ENCODE results near the gene C10orf67. TPM values are rescaled to one million over a fixed set of nuclear protein-coding genes. Genes with fewer than 3 reads are reported as not detected.

C10orf67 gene
- total RNA-seq, 1 donor from 2014 or later: 1.6 TPM

DNA sequence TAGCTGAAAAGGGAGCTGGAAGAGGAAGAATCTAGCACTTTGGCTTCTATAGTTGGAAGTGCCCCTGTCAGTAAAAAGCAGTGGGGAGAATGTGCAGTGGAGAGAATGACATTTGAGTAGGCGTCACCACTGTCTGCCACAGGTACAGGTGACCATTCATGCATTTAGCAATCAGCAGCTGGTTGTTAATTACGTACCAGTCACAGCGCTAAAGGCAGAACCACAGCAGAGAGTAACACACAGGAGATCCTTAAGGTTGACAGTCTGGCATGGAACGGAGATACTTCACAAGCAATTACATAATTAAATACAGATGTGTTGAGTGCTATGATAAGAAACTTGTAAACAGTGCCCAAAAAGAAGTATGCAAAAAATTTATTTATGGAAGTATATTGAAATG lies 24.8 kb downstream of the C10orf67 start:
- Histone ChIP-seq H3K36me3 (no peaks in the 10 kb centered on the region), H3K27me3 (no peaks in the 10 kb centered on the region), H3K4me1 (no peaks in the 10 kb centered on the region), H3K9me3 (no peaks in the 10 kb centered on the region), H3K27ac (no peak overlapping the region), H3K4me3 (no peak overlapping the region)
- TF ChIP-seq, protein P1, sequence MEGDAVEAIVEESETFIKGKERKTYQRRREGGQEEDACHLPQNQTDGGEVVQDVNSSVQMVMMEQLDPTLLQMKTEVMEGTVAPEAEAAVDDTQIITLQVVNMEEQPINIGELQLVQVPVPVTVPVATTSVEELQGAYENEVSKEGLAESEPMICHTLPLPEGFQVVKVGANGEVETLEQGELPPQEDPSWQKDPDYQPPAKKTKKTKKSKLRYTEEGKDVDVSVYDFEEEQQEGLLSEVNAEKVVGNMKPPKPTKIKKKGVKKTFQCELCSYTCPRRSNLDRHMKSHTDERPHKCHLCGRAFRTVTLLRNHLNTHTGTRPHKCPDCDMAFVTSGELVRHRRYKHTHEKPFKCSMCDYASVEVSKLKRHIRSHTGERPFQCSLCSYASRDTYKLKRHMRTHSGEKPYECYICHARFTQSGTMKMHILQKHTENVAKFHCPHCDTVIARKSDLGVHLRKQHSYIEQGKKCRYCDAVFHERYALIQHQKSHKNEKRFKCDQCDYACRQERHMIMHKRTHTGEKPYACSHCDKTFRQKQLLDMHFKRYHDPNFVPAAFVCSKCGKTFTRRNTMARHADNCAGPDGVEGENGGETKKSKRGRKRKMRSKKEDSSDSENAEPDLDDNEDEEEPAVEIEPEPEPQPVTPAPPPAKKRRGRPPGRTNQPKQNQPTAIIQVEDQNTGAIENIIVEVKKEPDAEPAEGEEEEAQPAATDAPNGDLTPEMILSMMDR (IDR thresholded peaks at IDR 0.05): no peak
- DNase-seq (no peak), ATAC-seq (peak; percentile 41)
- intact Hi-C loops (cut with DNase I): no loop called here

DNA sequence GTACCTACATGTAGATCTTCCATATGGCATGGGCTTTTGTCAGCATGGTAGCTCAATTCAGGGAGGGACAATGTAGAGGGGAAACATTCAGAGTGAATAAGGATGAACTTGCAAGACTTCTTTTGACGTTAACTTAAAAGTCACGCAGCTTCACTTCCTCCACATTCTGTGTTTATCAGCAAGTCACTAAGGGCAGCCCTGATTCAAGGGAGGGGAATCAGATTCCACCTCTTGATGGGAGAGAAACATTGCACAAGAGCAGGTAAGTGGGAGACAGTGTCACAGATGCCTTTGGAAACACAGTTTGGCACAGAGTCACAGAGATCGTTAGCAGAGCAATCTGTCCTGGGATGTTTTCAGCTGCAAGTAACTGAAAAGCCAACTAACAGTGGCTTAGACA lies 26.2 kb downstream of the C10orf67 start:
- no peaks in the 10 kb centered on the region for H3K36me3 ChIP-seq
- H3K27ac ChIP-seq: no peak overlapping the region
- no peak overlapping the region for H3K4me3 ChIP-seq
- ATAC-seq (no peak), DNase-seq (no peak)
- TF ChIP-seq, protein P1 (IDR thresholded peaks at IDR 0.05): no peak
- intact Hi-C loops (cut with DNase I): no loop called here
- H3K27me3 ChIP-seq: no peaks in the 10 kb centered on the region
- H3K9me3 ChIP-seq: no peaks in the 10 kb centered on the region
- H3K4me1 ChIP-seq: no peaks in the 10 kb centered on the region

DNA sequence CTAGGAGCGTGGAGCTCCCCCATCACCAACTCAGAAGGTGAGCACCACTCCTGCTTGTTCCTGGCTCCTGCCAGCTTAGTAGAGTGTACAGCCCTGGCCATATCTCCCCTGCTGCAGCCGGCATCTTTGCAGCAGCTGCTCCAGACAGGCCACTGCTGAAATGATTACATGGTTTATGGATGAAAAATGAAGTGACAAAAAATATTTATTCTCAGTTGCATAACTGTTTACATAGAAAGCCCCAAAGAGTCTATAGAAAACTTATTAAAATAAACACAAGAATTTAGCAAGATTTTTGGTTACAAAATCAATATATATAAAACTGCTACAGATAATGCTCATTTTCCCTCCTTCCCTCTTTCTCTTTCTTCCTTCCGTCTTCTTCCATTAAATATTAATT lies 27.2 kb downstream of the C10orf67 start:
- intact Hi-C loops (cut with DNase I): no loop called here
- DNase-seq: no peak

DNA sequence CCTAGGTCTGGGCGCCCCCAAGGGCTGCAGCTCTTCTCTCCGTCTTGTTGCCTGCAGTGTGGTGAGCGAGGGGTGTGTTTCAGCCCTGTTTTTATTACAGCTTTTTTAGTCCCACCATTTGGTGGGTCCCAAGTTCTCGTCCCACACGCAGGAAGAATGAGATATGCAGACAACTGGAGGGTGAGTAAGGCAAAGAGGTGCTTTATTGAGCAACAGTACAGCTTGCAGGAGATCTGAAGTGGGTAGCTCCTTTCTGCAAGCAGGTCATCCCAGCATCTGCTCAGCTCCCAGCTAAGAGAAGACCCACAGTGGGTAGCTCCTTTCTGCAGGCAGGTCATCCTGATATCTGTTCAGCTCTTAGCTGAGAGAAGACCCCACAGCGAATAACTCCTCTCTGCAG lies 28.2 kb downstream of the C10orf67 start:
- TF ChIP-seq, protein P1 (IDR thresholded peaks at IDR 0.05): no peak
- Histone ChIP-seq H3K27me3 (no peaks in the 10 kb centered on the region), H3K9me3 (no peaks in the 10 kb centered on the region), H3K4me3 (no peak overlapping the region), H3K36me3 (no peaks in the 10 kb centered on the region), H3K4me1 (no peaks in the 10 kb centered on the region), H3K27ac (no peak overlapping the region)
- DNase-seq (no peak), ATAC-seq (no peak)
- intact Hi-C loops (cut with DNase I): no loop called here

More for the DNA sequence above, 27.2 kb downstream of the C10orf67 start:
- Histone ChIP-seq H3K27ac (no peak overlapping the region), H3K27me3 (no peaks in the 10 kb centered on the region), H3K4me3 (no peak overlapping the region), H3K36me3 (no peaks in the 10 kb centered on the region), H3K4me1 (no peaks in the 10 kb centered on the region), H3K9me3 (no peaks in the 10 kb centered on the region)
- no peak for ATAC-seq
- TF ChIP-seq, protein P1 (IDR thresholded peaks at IDR 0.05): no peak

DNA sequence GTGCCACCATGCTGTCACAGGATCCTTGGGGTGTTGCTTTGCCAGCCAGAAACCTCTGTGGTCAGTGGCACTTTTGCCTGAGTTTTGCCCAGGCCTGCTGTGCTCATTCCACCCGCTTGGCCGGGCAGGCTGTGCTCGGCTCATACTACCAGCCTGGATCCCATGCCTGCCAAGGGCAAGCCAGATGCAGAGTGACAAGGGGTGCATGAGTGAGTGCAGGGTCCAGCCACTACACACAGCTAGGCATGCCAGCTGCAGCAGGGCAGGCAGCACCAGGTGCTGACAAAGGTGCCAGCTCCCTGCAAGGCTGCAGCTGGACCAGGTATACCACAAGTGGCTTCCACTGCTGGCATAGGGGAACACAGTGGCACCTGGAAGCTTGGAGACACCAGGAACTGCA lies 28.6 kb downstream of the C10orf67 start:
- H3K27ac ChIP-seq: no peak overlapping the region
- H3K4me1 ChIP-seq: no peaks in the 10 kb centered on the region
- H3K9me3 ChIP-seq: no peaks in the 10 kb centered on the region
- H3K36me3 ChIP-seq: no peaks in the 10 kb centered on the region
- intact Hi-C loops (cut with DNase I): no loop called here
- H3K4me3 ChIP-seq: no peak overlapping the region
- DNase-seq (no peak), ATAC-seq (no peak)
- TF ChIP-seq, protein P1 (IDR thresholded peaks at IDR 0.05): no peak
- H3K27me3 ChIP-seq: no peaks in the 10 kb centered on the region

DNA sequence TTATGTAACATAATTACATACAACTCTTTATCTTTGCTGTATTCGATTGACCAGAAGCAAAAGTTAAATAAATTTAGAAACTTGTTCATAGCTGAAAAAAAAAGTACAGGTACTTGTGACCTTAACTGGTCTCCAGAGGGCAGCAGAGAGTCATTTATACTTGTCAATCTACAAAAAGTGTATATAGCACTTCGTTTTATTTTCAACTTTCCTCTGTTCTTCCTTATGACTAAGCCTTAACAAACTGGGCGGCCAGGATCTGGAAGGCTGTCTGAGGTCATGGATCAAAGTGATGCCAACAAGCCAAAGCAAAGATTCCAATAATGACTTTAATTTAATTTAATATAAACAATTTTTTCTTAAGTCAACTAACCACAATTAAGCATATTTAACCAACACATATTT lies 29.8 kb downstream of the C10orf67 start:
- peak; percentile 75 for ATAC-seq
- Histone ChIP-seq H3K36me3 (no peaks in the 10 kb centered on the region), H3K27ac (no peak overlapping the region), H3K4me3 (no peak overlapping the region), H3K4me1 (no peaks in the 10 kb centered on the region), H3K9me3 (no peaks in the 10 kb centered on the region), H3K27me3 (no peaks in the 10 kb centered on the region)
- DNase-seq: no peak
- intact Hi-C loops (cut with DNase I): no loop called here
- TF ChIP-seq, protein P1 (IDR thresholded peaks at IDR 0.05): peak; percentile 82

Measured in upper lobe of right lung (tissue), 1 donor.